ENCODE data around the gene PRLH. TPM values are rescaled to one million over a fixed set of nuclear protein-coding genes. Genes with fewer than 3 reads are reported as not detected.
A peak's percentile ranks its signal among the peaks of the same experiment; 100 is the strongest.

PRLH gene
- total and polyA plus RNA-seq, 4 donors = not detected

DNA sequence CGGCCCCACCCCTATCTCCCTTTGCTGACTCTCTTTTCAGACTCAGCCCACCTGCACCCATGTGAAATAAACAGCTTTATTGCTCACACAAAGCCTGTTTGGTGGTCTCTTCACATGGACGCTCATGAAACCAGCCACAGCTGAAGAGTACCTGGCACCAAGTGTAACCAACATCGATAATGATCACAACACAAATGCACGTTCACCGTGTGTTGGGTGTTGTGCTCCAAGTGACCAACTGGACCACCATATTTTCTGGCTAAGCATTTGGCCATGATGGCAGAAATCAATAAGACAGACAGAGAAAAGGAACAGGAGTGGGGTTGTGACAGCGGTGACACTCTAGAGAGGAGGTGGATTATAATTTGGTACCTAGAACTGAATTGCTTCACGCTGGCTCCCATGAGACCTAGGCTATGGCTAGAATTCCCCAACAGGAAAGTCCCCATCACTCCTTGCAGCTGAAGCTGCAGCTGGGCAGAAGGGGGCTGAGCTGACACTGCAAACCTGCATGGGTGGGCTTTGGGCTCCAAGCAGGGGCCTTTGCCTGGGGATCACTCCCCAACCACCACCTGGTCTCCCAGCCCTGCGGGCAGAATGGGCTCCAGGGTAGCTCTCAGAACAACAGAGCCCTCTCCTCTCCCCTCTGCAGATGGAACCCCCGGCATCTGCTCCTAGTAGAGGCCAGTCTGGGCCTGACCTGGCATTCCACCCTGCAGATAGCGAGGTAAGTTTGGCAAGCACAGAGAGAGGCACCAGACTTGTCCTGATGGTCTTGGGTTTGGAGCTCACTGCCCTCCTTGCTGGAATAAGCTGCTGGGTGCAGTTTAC is 46.4 kb downstream of the PRLH start:
- Histone ChIP-seq H3K27me3 (ENCODE audit: control insufficient read depth in 4 of 4, insufficient read depth in 4 of 4, low read length in 3 of 4) (no peaks in the 10 kb centered on the region), H3K27ac (ENCODE audit: low read depth in 1 of 2, low read length in 2 of 2) (no peak overlapping the region), H3K36me3 (ENCODE audit: control insufficient read depth in 4 of 4, insufficient read depth in 3 of 4, low read depth in 1 of 4, low read length in 3 of 4) (no peaks in the 10 kb centered on the region), H3K4me1 (ENCODE audit: control insufficient read depth in 4 of 4, insufficient read depth in 4 of 4, low read length in 3 of 4) (no peaks in the 10 kb centered on the region), H3K4me3 (ENCODE audit: low read depth in 1 of 3, low read length in 3 of 3) (no peak overlapping the region), H3K9ac (ENCODE audit: low read depth in 1 of 2, low read length in 2 of 2) (no peak overlapping the region), H3K9me3 (ENCODE audit: control insufficient read depth in 4 of 4, low read length in 3 of 4) (no peaks in the 10 kb centered on the region)
- 95% methylated on average over 10 of the region's 10 CpGs for WGBS
- TF ChIP-seq FOXA2 (IDR thresholded peaks at IDR 0.05) = no peak
- no peak for DNase-seq (ENCODE audit: low spot score)

DNA sequence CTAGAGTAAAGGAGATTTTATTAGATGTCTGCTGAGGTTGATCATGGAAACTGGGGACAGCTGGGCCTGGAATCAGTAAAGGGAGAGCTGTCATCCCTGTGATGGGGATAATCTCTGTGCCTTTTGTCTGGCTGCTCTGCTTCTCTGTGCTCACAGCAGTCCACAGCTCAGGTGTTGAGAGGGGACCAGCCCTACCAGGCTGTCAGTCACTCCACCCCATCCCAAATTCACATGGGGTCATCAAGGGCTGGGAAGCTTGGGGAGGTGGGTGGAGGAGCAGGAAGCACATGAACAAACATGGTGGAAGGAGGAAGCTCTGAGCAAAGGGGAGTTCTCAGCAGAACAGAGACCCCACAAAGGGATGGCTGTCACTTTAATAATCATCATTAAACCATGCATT is 47.3 kb downstream of the PRLH start:
- no peak overlapping the region for H3K4me3 ChIP-seq (ENCODE audit: low read depth in 1 of 3, low read length in 3 of 3)
- H3K27me3 ChIP-seq (ENCODE audit: control insufficient read depth in 4 of 4, insufficient read depth in 4 of 4, low read length in 3 of 4) = no peaks in the 10 kb centered on the region
- no peaks in the 10 kb centered on the region for H3K9me3 ChIP-seq (ENCODE audit: control insufficient read depth in 4 of 4, low read length in 3 of 4)
- no peak for DNase-seq (ENCODE audit: low spot score)
- no peaks in the 10 kb centered on the region for H3K4me1 ChIP-seq (ENCODE audit: control insufficient read depth in 4 of 4, insufficient read depth in 4 of 4, low read length in 3 of 4)
- TF ChIP-seq FOXA2 (IDR thresholded peaks at IDR 0.05) (no peak), FOXA1 (IDR thresholded peaks at IDR 0.05) (no peak), EGR1 (IDR thresholded peaks at IDR 0.05; ENCODE audit: low read depth in 2 of 2) (no peak), HNF4G (IDR thresholded peaks at IDR 0.05) (no peak), GABPA (IDR thresholded peaks at IDR 0.05 in 1 of 2, conservative IDR thresholded peaks at IDR 0.05 in 1 of 2) (no peak)
- TF ChIP-seq, protein P1, sequence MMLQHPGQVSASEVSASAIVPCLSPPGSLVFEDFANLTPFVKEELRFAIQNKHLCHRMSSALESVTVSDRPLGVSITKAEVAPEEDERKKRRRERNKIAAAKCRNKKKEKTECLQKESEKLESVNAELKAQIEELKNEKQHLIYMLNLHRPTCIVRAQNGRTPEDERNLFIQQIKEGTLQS (IDR thresholded peaks at IDR 0.05) = no peak
- TF ChIP-seq, protein P2, sequence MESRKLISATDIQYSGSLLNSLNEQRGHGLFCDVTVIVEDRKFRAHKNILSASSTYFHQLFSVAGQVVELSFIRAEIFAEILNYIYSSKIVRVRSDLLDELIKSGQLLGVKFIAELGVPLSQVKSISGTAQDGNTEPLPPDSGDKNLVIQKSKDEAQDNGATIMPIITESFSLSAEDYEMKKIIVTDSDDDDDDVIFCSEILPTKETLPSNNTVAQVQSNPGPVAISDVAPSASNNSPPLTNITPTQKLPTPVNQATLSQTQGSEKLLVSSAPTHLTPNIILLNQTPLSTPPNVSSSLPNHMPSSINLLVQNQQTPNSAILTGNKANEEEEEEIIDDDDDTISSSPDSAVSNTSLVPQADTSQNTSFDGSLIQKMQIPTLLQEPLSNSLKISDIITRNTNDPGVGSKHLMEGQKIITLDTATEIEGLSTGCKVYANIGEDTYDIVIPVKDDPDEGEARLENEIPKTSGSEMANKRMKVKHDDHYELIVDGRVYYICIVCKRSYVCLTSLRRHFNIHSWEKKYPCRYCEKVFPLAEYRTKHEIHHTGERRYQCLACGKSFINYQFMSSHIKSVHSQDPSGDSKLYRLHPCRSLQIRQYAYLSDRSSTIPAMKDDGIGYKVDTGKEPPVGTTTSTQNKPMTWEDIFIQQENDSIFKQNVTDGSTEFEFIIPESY (IDR thresholded peaks at IDR 0.05) = no peak
- TF ChIP-seq, protein P3, sequence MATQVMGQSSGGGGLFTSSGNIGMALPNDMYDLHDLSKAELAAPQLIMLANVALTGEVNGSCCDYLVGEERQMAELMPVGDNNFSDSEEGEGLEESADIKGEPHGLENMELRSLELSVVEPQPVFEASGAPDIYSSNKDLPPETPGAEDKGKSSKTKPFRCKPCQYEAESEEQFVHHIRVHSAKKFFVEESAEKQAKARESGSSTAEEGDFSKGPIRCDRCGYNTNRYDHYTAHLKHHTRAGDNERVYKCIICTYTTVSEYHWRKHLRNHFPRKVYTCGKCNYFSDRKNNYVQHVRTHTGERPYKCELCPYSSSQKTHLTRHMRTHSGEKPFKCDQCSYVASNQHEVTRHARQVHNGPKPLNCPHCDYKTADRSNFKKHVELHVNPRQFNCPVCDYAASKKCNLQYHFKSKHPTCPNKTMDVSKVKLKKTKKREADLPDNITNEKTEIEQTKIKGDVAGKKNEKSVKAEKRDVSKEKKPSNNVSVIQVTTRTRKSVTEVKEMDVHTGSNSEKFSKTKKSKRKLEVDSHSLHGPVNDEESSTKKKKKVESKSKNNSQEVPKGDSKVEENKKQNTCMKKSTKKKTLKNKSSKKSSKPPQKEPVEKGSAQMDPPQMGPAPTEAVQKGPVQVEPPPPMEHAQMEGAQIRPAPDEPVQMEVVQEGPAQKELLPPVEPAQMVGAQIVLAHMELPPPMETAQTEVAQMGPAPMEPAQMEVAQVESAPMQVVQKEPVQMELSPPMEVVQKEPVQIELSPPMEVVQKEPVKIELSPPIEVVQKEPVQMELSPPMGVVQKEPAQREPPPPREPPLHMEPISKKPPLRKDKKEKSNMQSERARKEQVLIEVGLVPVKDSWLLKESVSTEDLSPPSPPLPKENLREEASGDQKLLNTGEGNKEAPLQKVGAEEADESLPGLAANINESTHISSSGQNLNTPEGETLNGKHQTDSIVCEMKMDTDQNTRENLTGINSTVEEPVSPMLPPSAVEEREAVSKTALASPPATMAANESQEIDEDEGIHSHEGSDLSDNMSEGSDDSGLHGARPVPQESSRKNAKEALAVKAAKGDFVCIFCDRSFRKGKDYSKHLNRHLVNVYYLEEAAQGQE (IDR thresholded peaks at IDR 0.05) = no peak
- H3K9ac ChIP-seq (ENCODE audit: low read depth in 1 of 2, low read length in 2 of 2) = no peak overlapping the region
- H3K27ac ChIP-seq (ENCODE audit: low read depth in 1 of 2, low read length in 2 of 2) = no peak overlapping the region
- no peaks in the 10 kb centered on the region for H3K36me3 ChIP-seq (ENCODE audit: control insufficient read depth in 4 of 4, insufficient read depth in 3 of 4, low read depth in 1 of 4, low read length in 3 of 4)

DNA sequence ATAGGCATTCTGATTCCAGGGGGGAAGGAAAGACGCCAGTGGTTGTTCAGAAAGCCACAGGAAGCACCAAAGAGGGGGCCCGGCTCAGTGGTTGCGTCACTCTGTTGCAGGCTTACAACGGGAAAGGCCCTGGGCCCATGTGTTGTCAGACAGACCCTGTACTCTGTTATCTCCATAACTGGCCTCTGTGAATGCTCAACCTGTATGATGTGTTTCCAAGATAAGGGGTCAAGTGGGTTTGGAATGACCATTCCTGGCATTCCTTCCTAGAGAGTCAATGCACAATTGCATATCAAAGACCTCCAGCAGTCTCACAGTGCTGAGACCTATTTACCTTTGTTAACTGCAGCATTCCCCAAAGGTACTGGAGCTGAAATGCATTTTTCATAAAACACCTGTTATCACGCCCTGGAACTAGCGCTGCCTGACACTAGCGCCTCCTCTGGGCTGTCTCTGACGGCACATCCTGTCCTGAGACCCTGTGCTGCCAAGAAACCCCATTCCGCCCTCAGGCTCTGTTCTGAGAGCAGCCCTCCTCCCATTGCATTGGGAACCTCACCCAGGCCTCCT is 47.9 kb downstream of the PRLH start:
- Histone ChIP-seq H3K27me3 (ENCODE audit: control insufficient read depth in 4 of 4, insufficient read depth in 4 of 4, low read length in 3 of 4) (no peaks in the 10 kb centered on the region), H3K36me3 (ENCODE audit: control insufficient read depth in 4 of 4, insufficient read depth in 3 of 4, low read depth in 1 of 4, low read length in 3 of 4) (no peaks in the 10 kb centered on the region), H3K4me1 (ENCODE audit: control insufficient read depth in 4 of 4, insufficient read depth in 4 of 4, low read length in 3 of 4) (no peaks in the 10 kb centered on the region), H3K27ac (ENCODE audit: low read depth in 1 of 2, low read length in 2 of 2) (no peak overlapping the region), H3K9ac (ENCODE audit: low read depth in 1 of 2, low read length in 2 of 2) (no peak overlapping the region), H3K9me3 (ENCODE audit: control insufficient read depth in 4 of 4, low read length in 3 of 4) (no peaks in the 10 kb centered on the region), H3K4me3 (ENCODE audit: low read depth in 1 of 3, low read length in 3 of 3) (no peak overlapping the region)
- WGBS = 79% methylated on average over 9 of the region's 9 CpGs
- TF ChIP-seq RAD21 (IDR thresholded peaks at IDR 0.05) (no peak), NR2F2 (IDR thresholded peaks at IDR 0.05) (peak; percentile 54), RXRA (IDR thresholded peaks at IDR 0.05) (peak in 1 of 2 donors; percentile 18), SP1 (IDR thresholded peaks at IDR 0.05) (peak; percentile 42)
- no peak for DNase-seq (ENCODE audit: low spot score)

Data from liver (tissue), 9 donors.